GM18520 (cell line): Measurements from ENCODE around the gene KRT86.
"Not testable (repeated sequence)": the region's sequence is repeated elsewhere in the genome, so short reads cannot be mapped to it uniquely, and the experiment has no call there.

ENCODE experiments used
- ATAC-seq: cut with Tn5 transposase; IDR thresholded peaks from one replicate; pipeline ENCODE4 v1.9.1; 2021; ENCODE audit not compliant: unreplicated experiment

Gene KRT86

DNA sequence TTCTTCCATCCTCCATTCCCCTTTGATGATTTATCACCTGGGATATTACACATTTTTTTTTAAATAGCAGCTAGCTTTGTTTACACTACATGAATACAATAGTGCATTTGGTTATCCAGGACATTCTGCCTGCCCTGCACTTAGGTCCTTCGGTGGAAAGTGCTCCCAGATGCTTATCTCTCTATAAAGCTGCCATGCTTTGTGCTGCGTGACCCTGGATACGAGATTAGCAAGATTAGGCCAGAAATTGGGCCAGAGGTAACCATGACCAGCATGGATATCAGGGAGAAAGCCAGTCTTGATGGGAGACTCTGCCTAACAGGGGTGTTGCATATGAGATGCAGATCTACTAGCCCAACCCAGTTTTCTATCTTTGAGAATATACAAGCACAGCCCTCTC, 58.9 kb downstream of the KRT86 start:
- ATAC-seq: no peak

GRCh38 chr12:52334185-52334584, 59.7 kb downstream of the KRT86 start:
- no peak for ATAC-seq

DNA sequence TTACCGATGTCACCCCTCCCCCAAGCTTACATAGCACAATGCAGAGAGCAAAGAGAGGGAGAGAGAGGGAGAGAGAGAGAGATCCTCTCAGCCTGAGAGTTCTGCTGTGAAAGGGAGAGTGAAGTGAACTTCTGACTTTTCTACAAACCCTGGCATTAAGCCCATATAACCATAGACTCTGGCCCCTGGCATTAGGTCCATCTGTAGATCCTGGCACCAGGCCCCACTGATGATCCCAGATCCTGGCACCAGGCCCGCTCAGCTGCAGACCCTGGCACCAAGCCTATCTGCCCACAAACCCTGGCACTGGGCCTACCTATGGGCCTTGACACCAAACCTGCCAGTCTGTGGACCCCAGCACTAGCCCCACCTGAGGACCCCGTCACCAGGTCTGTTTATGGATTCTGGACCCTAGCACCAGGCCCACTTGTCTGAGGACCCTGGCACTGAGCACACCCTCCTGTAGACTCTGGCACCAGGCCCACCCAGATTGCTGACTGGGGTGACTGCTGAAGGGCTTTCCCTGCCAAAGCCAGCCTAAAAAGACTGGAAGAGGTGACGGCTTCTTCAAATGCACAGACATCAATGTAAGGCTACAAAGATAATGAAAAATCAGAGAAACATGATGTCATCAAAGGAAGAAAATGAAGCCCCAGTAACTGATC, 61.3 kb downstream of the KRT86 start:
- ATAC-seq: no peak

DNA sequence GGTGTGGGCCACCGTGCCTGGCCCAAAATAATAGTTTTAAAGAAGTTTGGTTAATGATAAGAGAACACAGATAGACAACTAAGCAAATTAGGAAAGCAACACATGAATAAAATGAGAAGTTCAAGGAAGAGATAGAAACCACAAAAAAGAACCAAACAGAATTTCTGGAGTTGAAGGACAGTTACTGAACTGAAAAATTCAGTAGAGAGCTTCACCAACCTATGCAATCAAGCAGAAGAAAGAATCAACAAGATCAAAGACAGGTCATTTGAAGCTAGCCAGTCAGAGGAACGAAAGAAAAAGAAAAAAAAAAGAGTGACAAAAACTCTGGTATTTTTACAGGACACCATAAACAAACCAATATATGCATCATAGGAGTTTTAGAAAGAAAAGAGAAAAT, 62.2 kb downstream of the KRT86 start:
- no peak for ATAC-seq

DNA sequence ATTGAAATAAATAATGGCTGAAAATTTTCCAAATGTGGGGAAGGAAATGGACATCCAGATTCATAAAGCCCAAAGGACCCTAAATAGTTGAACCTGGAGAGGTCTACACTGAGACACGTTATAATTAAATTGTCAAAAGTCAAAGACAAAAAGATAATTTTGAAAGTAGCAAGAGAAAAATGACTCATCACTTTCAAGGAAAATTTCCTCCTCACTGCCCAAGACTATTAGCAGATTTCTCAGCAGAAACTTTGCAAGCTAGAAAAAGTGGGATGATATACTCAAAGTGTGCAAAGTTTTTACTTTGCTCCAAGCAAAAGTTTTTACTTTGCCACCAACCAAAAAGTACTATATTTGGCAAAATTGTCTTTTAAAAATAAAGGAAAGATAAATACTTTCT, 62.6 kb downstream of the KRT86 start:
- ATAC-seq: no peak

DNA sequence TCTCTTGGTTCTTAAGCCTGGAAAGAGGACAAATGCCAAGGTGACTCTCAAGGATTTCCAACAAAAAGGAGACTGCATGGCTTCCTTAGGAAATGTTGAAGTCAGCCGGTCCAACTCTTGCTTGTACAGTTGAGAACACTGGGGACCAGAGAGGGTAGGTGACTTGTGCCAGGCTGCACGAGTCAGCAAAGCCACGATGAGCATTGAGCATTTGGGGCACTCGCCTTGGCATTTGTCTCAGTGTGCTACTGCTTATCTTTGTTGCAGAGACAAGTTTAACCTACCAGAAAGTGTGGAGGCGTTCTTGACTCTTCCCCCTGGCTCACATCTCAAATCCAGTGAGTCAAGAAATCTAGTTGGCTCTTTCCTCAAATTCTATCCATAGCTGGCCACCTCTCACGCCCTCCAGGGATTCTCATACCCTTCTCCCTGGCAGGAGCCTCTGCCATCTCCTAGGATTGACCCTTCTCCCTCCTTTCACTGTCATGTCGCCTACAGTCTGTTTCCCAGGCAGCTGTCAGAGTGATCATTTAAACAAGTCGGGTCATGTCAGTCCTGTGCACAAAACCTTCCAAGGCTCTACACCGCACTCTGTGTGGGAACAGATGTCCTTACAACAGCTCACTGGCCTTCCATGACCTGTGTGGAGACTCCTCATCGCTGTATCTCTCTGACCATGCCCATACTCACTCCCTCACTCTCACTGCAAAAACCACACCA, 64.0 kb downstream of the KRT86 start:
- no peak for ATAC-seq

GRCh38 chr12:52341066-52341580, 66.7 kb downstream of the KRT86 start:
- no peak for ATAC-seq

GRCh38 chr12:52342781-52343490, 68.5 kb downstream of the KRT86 start:
- ATAC-seq: no peak

GRCh38 chr12:52343550-52343949, 69.1 kb downstream of the KRT86 start:
- no peak for ATAC-seq

DNA sequence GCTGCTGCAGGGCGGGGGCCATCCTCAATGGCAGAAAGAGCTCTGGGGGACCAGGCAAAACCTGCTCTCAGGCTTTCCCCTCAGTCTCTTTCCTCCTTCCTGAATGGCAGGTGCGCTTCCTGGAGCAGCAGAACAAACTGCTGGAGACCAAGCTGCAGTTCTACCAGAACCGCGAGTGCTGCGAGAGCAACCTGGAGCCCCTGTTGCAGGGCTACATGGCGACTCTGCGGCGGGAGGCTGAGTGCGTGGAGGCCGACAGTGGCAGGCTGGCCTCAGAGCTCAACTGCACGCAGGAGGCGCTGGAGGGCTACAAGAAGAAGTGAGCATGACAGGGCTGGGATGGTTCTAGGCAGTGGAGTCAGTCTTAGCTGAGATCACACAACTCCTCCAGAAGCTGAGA, 69.7 kb downstream of the KRT86 start:
- no peak for ATAC-seq

DNA sequence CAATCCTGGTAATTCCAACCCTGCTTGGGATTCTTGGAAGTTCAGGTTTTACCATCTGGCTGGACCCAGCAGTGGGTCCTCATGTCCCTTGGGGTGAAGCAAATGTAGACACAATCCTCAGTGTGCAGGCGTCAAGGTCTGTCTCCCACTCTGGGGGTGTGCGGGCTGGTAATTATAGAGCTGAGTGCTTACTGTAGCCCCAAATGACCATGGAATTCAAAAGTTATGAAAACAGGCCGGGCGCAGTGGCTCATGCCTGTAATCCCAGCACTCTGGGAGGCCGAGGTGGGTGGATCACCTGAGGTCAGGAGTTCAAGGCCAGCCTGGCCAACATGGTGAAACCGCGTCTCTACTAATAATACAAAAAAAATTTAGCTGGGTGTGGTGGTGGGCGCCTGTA, 70.6 kb downstream of the KRT86 start:
- ATAC-seq: not testable (repeated sequence)

- no peak for ATAC-seq
These were observed 72.1 kb downstream of the KRT86 start for GRCh38 chr12:52346593-52346992.

DNA sequence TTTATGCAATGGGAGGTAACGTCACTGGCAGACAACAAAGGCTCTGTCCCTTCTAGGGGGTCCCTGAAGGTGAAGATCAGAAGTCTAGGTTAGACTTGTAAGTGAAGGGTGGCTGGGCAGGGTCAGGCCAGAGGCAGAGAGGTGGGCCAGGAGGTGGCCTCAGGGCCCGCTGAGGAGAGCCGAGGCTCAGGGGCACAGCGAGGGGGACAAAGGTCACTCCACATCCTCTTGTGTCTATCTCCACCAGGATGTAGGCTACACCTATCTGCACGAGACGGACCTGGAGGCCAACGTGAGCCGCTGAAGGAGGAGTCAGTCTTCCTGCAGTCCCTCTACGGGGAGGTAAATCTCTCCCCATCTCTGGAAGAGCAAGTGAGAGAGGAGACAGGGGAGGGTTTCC, 72.6 kb downstream of the KRT86 start:
- no peak for ATAC-seq

DNA sequence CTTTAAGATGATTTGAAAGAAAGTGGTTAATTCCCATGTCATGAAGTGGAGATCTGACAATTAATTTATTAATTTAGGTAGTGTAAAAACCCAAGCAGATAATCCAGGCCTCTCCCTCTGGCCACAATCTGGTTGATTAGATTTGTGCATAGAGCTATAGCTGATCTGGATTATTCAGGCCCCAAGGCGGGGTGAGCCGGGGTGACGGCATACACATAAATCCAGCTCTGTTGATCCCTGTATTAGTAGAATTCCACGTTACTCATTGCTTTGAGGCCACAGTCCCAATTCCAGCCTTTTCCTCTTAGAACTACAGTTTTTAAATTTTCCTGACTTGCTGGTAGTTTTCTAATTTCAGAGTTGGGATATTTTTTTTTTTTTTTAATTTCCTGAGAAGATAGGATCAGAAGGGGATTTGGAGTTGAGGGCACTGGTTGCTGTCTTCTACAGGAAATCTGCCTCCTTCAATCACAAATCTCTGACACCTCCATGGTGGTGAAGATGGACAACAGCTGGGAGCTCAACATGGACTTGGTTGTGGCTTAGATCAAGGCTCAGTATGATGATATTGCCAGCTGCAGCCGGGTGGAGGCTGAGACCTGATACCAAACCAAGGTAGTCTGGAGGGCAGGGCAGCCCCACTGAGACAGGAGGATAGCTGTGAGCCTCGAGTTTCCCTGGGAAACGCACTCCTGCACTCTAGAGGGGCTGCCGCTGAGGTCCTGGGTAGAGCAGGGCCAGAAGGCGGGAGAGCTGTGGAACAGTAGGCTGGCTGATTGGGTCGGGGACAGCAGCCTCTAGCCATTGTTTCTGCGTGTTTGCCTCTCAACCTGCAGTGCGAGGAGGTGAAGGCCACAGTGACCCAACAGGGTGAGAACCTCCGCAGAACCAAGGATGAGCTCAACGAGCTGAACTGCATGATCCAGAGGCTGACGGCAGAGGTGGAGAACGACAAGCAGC, 73.4 kb downstream of the KRT86 start:
- no peak for ATAC-seq

DNA sequence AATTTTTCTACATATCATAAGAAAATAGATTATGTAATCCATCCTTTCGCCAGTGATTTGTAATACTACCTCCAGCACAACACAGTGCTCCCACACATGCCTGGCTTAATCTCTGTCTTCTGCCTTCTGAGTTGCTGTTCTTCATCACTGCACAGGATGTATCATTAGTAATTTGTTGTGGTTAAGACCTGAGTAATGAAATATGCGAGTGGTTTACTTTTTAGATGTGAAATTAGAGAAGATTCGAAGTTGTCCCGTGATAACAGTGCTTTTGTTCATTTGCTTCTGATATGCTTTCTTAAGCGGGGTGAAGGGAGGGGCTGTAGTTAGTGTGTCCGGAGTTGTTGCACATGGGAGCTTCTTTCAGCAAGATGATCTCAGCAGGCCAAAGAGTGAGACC, 74.8 kb downstream of the KRT86 start:
- no peak for ATAC-seq

GRCh38 chr12:52350021-52350620, 75.7 kb downstream of the KRT86 start:
- ATAC-seq: no peak

DNA sequence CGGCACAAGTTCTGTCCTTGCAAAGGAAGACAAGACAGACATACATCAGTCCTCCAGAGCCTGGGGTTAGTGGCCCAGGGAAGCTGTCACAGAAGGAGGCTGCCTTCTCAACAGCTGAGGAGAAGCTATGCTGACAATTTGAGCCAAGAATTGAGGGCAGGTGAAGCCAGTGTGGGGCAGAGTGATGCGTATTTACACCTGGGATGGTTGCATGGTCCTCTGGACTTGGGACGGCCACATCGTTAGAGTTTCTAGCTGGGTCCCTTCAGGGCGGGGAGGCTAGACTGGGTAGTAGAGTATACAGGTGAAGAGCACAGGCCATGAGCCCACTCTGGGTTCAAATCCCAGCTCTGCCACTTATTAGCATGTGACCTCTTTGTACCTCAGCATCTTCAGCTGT, 76.3 kb downstream of the KRT86 start:
- ATAC-seq: no peak

- no peak for ATAC-seq
These were observed 77.0 kb downstream of the KRT86 start for GRCh38 chr12:52351196-52352059.

DNA sequence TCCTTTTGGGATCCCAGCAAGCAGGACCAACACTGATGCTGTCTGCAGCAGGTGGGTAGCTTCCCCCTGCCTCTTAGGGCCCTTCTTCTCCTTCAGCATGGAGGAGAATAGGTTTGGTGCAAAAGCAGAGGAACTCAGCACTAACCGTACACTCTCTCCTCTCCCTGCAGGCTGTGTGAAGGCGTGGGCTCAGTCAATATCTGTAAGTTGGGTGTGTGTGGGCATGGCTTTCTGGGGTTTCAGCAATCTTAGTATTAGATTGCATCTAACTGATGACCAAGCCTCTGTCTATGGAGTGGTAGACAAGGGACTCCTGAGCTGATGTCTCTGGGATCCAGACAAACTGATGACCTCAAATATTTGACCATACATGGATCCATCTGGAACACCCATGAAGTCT, 78.5 kb downstream of the KRT86 start:
- ATAC-seq: no peak

GRCh38 chr12:52353766-52354165, 79.3 kb downstream of the KRT86 start:
- no peak for ATAC-seq
